GM12878 (cell line): ENCODE data around the gene CENPO. TPM values are rescaled to one million over a fixed set of nuclear protein-coding genes. Genes with fewer than 3 reads are reported as not detected.

Experiments
- ATAC-seq: fragments of 200-7000 bp; cut with Tn5 transposase; 3 replicates; pipeline ENCODE4 v1.9.1; 2020; ENCODE audit warnings: mild to moderate bottlenecking, moderate library complexity
- BruUV-seq: library from RNA; stranded (reverse); fragments of 400-500 nt; replicated peaks from 2 replicates; lab custom pipeline; 2021; lab: Mats Ljungman, UMichigan
- CTCF ChIA-PET: fragments of 300-600 bp; sonication (Branson Sonifier 250); formaldehyde crosslinking; extraction: SDS; loops from one replicate; lab custom pipeline; 2021; ENCODE audit warnings: inconsistent platforms; lab: Yijun Ruan, JAX
- POLR2A ChIA-PET: fragments of 350-600 bp; formaldehyde crosslinking; extraction: SDS; loops from one replicate; lab custom pipeline; 2021; ENCODE audit warnings: inconsistent platforms; lab: Charles Lee
- RAD21 ChIA-PET: fragments of 300-600 bp; sonication (Branson Sonifier 250); formaldehyde crosslinking; loops from one replicate; lab custom pipeline; 2023; ENCODE audit warnings: antibody characterized with exemption; ENCODE audit not compliant: unreplicated experiment; lab: Charles Lee
- SMC1A ChIA-PET: fragments of 300-600 bp; sonication (Branson Sonifier 250); formaldehyde crosslinking; loops from one replicate; lab custom pipeline; 2023; ENCODE audit not compliant: unreplicated experiment, uncharacterized antibody; lab: Charles Lee
- DNase-seq: peaks from one replicate; pipeline ENCODE4 v3.0.0-alpha.2; 2011; ENCODE audit warnings: low read depth, low spot score
- FAIRE-seq: peaks from 3 replicates; lab custom pipeline; 2011; peaks lifted over from hg19 to GRCh38; lab: Jason Lieb, UNC
- H2AFZ ChIP-seq: 2 replicates; pipeline ENCODE4 v1.6.0; 2011; ENCODE audit warnings: low read depth, low read length, control low read depth; ENCODE audit not compliant: control insufficient read depth
- H3K27ac ChIP-seq: 2 replicates; pipeline ENCODE4 v1.5.1; 2011; ENCODE audit warnings: control low read depth; ENCODE audit not compliant: control insufficient read depth, insufficient read depth
- H3K27me3 ChIP-seq, 2 experiments: replicated peaks in 1 of 2; 2 replicates each; pipeline versions ENCODE4 v1.6.0 to v1.6.1; 2011; ENCODE audit warnings: low read length in 1 of 2; ENCODE audit not compliant: control insufficient read depth in 2 of 2, insufficient read depth in 2 of 2
- H3K36me3 ChIP-seq, 2 experiments: 2 replicates each; pipeline ENCODE4 v1.5.1; 2011; ENCODE audit warnings: low read length in 1 of 2; ENCODE audit not compliant: control insufficient read depth in 2 of 2, insufficient read depth in 2 of 2
- H3K4me1 ChIP-seq: 2 replicates; pipeline ENCODE4 v1.6.1; 2011; ENCODE audit warnings: mild to moderate bottlenecking, low read length, moderate library complexity, mixed read lengths; ENCODE audit not compliant: control insufficient read depth, insufficient read depth
- H3K4me2 ChIP-seq: 2 replicates; pipeline ENCODE4 v1.6.0; 2011; ENCODE audit warnings: control low read depth; ENCODE audit not compliant: control insufficient read depth, insufficient read depth
- H3K4me3 ChIP-seq: fragments of 200-600 bp; sonication (generic); 2 replicates; pipeline ENCODE4 v1.5.1; 2016
- H3K79me2 ChIP-seq: 2 replicates; pipeline ENCODE4 v1.6.0; 2011; ENCODE audit warnings: low read length; ENCODE audit not compliant: control insufficient read depth, insufficient read depth
- H3K9ac ChIP-seq: 2 replicates; pipeline ENCODE4 v1.8.0; 2011; ENCODE audit warnings: low read length, control low read depth, mixed read lengths; ENCODE audit not compliant: control insufficient read depth, insufficient read depth
- H3K9me3 ChIP-seq: replicated peaks from 3 replicates; pipeline ENCODE4 v1.5.1; 2011; ENCODE audit warnings: mild to moderate bottlenecking, low read length; ENCODE audit not compliant: control insufficient read depth, insufficient read depth
- H4K20me1 ChIP-seq: 2 replicates; pipeline ENCODE4 v1.6.0; 2011; ENCODE audit not compliant: control insufficient read depth, insufficient read depth
- E4F1 ChIP-seq: fragments of 450-650 bp; IDR thresholded peaks from 2 replicates; pipeline ENCODE4 v1.6.1; 2018; ENCODE audit warnings: borderline replicate concordance, mild to moderate bottlenecking; ENCODE audit not compliant: partially characterized antibody
- PAX8 ChIP-seq: fragments of 450-650 bp; IDR thresholded peaks from 2 replicates; pipeline ENCODE4 v1.6.1; 2017; ENCODE audit warnings: mild to moderate bottlenecking, moderate library complexity
- RELB ChIP-seq: fragments of 450-650 bp; IDR thresholded peaks from 2 replicates; pipeline ENCODE4 v1.6.1; 2017; ENCODE audit warnings: low read depth, mild to moderate bottlenecking, moderate library complexity
- ZNF24 ChIP-seq: fragments of 450-650 bp; IDR thresholded peaks from 2 replicates; pipeline ENCODE4 v1.6.1; 2017; ENCODE audit warnings: antibody characterized with exemption, mild to moderate bottlenecking
- ZSCAN29 ChIP-seq: fragments of 450-650 bp; IDR thresholded peaks from 2 replicates; pipeline ENCODE4 v1.6.1; 2017; ENCODE audit warnings: mild to moderate bottlenecking, moderate library complexity
- WGBS: methylation state at CpG from one replicate; pipeline ENCODE4 v1.1.6; 2016; ENCODE audit warnings: low lambda C conversion rate; ENCODE audit not compliant: insufficient replicate concordance, insufficient coverage; ENCODE audit errors: missing lambda C conversion rate; 5-methylcytosine and 5-hydroxymethylcytosine counted together
- in situ Hi-C: fragments of 300-500 bp; cut with MboI; formaldehyde crosslinking; loops from 9 replicates; pipeline ENCODE4 v1.14.3; 2018; ENCODE audit warnings: mixed read lengths
- intact Hi-C: fragments of 100-400 bp; cut with micrococcal nuclease; formaldehyde crosslinking; loops from one replicate; pipeline ENCODE4 v1.14.2; 2022; ENCODE audit not compliant: unreplicated experiment
- polyA plus RNA-seq, 11 experiments: library from polyadenylated mRNA; depleted of rRNA in 4 of 11; unstranded in 6 of 11; stranded (reverse) in 5 of 11; fragments of >200 nt; fragmentation: Nextera tagmentation in 4 of 11; fragmentation: Illumina TruSeq in 1 of 11; extraction: Ambion mirVana in 4 of 11; extraction: Trizol in 1 of 11; gene quantifications; 1 replicate in 1 of 11; 2 replicates in 10 of 11; pipeline versions ENCODE4 v1.2.1 to v1.2.3, GENCODE V29; 2011 to 2016; ENCODE audit warnings: inconsistent platforms in 2 of 11, missing spikeins in 2 of 11, low read depth in 1 of 11
- total RNA-seq, 4 experiments: library from RNA; depleted of rRNA in 3 of 4; stranded (reverse); fragments of >200 nt in 3 of 4; fragmentation: Illumina TruSeq in 1 of 4; extraction: Trizol in 1 of 4; gene quantifications; 2 replicates each; pipeline versions ENCODE4 v1.2.1 to v1.2.3, GENCODE V29; 2013 to 2021
- TF ChIP-seq, protein P1 (sequence below): IDR thresholded peaks from 2 replicates; pipeline ENCODE4 v1.6.1; 2012; ENCODE audit warnings: improper control_type of control experiment, low read depth, low read length; ENCODE audit not compliant: insufficient replicate concordance

Gene CENPO
- total and polyA plus RNA-seq, 10 of the 15 experiments (the other 5 are each of a cell fraction or from before 2014, with no cell fraction given), result 18.7 to 37.0 (median 31.4) TPM

- no peak for FAIRE-seq
- CTCF ChIA-PET, result no interaction called here
- RAD21 ChIA-PET, result no interaction called here
These were observed 52.5 kb downstream of the CENPO start for GRCh38 chr2:24845691-24846090.

More at GRCh38 chr2:24845691-24846090, 52.5 kb downstream of the CENPO start:
- H3K4me1 ChIP-seq, result no peaks in the 10 kb centered on the region
- TF ChIP-seq, protein P1, sequence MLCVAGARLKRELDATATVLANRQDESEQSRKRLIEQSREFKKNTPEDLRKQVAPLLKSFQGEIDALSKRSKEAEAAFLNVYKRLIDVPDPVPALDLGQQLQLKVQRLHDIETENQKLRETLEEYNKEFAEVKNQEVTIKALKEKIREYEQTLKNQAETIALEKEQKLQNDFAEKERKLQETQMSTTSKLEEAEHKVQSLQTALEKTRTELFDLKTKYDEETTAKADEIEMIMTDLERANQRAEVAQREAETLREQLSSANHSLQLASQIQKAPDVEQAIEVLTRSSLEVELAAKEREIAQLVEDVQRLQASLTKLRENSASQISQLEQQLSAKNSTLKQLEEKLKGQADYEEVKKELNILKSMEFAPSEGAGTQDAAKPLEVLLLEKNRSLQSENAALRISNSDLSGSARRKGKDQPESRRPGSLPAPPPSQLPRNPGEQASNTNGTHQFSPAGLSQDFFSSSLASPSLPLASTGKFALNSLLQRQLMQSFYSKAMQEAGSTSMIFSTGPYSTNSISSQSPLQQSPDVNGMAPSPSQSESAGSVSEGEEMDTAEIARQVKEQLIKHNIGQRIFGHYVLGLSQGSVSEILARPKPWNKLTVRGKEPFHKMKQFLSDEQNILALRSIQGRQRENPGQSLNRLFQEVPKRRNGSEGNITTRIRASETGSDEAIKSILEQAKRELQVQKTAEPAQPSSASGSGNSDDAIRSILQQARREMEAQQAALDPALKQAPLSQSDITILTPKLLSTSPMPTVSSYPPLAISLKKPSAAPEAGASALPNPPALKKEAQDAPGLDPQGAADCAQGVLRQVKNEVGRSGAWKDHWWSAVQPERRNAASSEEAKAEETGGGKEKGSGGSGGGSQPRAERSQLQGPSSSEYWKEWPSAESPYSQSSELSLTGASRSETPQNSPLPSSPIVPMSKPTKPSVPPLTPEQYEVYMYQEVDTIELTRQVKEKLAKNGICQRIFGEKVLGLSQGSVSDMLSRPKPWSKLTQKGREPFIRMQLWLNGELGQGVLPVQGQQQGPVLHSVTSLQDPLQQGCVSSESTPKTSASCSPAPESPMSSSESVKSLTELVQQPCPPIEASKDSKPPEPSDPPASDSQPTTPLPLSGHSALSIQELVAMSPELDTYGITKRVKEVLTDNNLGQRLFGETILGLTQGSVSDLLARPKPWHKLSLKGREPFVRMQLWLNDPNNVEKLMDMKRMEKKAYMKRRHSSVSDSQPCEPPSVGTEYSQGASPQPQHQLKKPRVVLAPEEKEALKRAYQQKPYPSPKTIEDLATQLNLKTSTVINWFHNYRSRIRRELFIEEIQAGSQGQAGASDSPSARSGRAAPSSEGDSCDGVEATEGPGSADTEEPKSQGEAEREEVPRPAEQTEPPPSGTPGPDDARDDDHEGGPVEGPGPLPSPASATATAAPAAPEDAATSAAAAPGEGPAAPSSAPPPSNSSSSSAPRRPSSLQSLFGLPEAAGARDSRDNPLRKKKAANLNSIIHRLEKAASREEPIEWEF, result no peak
- TF ChIP-seq PAX8, result no peak
- TF ChIP-seq RELB, result no peak
- no peak for TF ChIP-seq E4F1
- TF ChIP-seq ZNF24, result no peak
- TF ChIP-seq ZSCAN29, result no peak
- in situ Hi-C loops (no loop called here), intact Hi-C loops (no loop called here)
- peaks cover 28% of the 10 kb centered on the region; the same call in 2 of the 3 replicates for H3K9me3 ChIP-seq
- no peak overlapping the region for H3K4me3 ChIP-seq
- 95% methylated on average over 5 of the region's 5 CpGs for WGBS
- DNase-seq, result no peak
- H3K36me3 ChIP-seq, result peaks cover 0 to 19% of the 10 kb centered on the region in 2 experiments; a peak in 3 of 4 replicates
- no peaks in the 10 kb centered on the region for H3K27me3 ChIP-seq
- no TSS peak for BruUV-seq
- no peak overlapping the region for H2AFZ ChIP-seq
- no peak overlapping the region for H3K9ac ChIP-seq
- no peaks in the 10 kb centered on the region for H4K20me1 ChIP-seq
- no peak overlapping the region for H3K4me2 ChIP-seq
- ChIA-PET POLR2A (no interaction called here), SMC1A (interaction anchor here (0.9 kb wide), 1 partner anchor 425 kb away, joined by 4 read pairs; no protein-coding TSS in a partner anchor)
- ATAC-seq, result no peak
- no peaks in the 10 kb centered on the region; the same call in 1 of the 2 replicates for H3K79me2 ChIP-seq
- no peak overlapping the region for H3K27ac ChIP-seq
